HFFc6 (cell line): ENCODE measurements around the gene RPS27L. TPM values are rescaled to one million over a fixed set of nuclear protein-coding genes. Genes with fewer than 3 reads are reported as not detected.

ENCODE experiments used
- DNase-seq: peaks from one replicate; pipeline ENCODE4 v3.0.0-alpha.2; 2018
- H3K27ac Mint-ChIP-seq: 2 replicates; pipeline ENCODE4 v1.8.0; 2020; ENCODE audit warnings: mild to moderate bottlenecking, mixed read lengths
- H3K27me3 Mint-ChIP-seq: 2 replicates; pipeline ENCODE4 v1.8.0; 2021; ENCODE audit warnings: mild to moderate bottlenecking, moderate library complexity, mixed read lengths; ENCODE audit not compliant: insufficient read depth
- H3K36me3 Mint-ChIP-seq: 2 replicates; pipeline ENCODE4 v1.8.0; 2021; ENCODE audit warnings: low read depth, mixed read lengths
- H3K4me1 Mint-ChIP-seq: 2 replicates; pipeline ENCODE4 v1.8.0; 2020; ENCODE audit warnings: low read depth, mixed read lengths
- H3K4me3 Mint-ChIP-seq: 2 replicates; pipeline ENCODE4 v1.8.0; 2020; ENCODE audit warnings: mild to moderate bottlenecking, moderate library complexity, mixed read lengths
- H3K9me3 Mint-ChIP-seq: 2 replicates; pipeline ENCODE4 v1.8.0; 2020; ENCODE audit warnings: mild to moderate bottlenecking, mixed read lengths
- CTCF ChIP-seq: fragments of 200-600 bp; sonication (generic); IDR thresholded peaks from 2 replicates; pipeline ENCODE4 v1.5.0; 2021; ENCODE audit warnings: antibody characterized with exemption, mild to moderate bottlenecking
- total RNA-seq, 6 experiments: library from RNA; stranded (reverse); fragmentation: NEBNext Ultra II Directional; extraction: Animal tissue kit (Norgen Biotek cat#: 25700); gene quantifications; 2 replicates in 1 of 6; 3 replicates in 5 of 6; pipeline ENCODE4 v1.2.3, GENCODE V29; 2021

Gene RPS27L
- total RNA-seq, 6 experiments from 2014 or later, result 422 to 573 (median 537) TPM

- H3K36me3 Mint-ChIP-seq, result peaks cover 19% of the 10 kb centered on the region
- DNase-seq, result no peak
- H3K4me1 Mint-ChIP-seq, result peaks cover 75% of the 10 kb centered on the region
- H3K27me3 Mint-ChIP-seq, result peaks cover 3% of the 10 kb centered on the region; the same call in 1 of the 2 replicates
- no peak overlapping the region for H3K4me3 Mint-ChIP-seq
- peak overlapping the region; percentile 3 for H3K27ac Mint-ChIP-seq
- no peak for TF ChIP-seq CTCF
- peaks cover 11% of the 10 kb centered on the region for H3K9me3 Mint-ChIP-seq
These were observed 44.4 kb downstream of the RPS27L start for GRCh38 chr15:63112871-63113270.

GRCh38 chr15:63111481-63111880 is 45.8 kb downstream of the RPS27L start:
- peaks cover 3% of the 10 kb centered on the region; the same call in 1 of the 2 replicates for H3K27me3 Mint-ChIP-seq
- H3K4me1 Mint-ChIP-seq, result peaks cover 87% of the 10 kb centered on the region
- H3K27ac Mint-ChIP-seq, result no peak overlapping the region
- TF ChIP-seq CTCF, result no peak
- H3K36me3 Mint-ChIP-seq, result peaks cover 19% of the 10 kb centered on the region
- H3K4me3 Mint-ChIP-seq, result no peak overlapping the region
- H3K9me3 Mint-ChIP-seq, result peaks cover 11% of the 10 kb centered on the region
- no peak for DNase-seq

GRCh38 chr15:63110428-63111026 is 46.8 kb downstream of the RPS27L start:
- DNase-seq, result no peak
- peaks cover 84% of the 10 kb centered on the region for H3K4me1 Mint-ChIP-seq
- H3K36me3 Mint-ChIP-seq, result peaks cover 23% of the 10 kb centered on the region
- no peak overlapping the region for H3K4me3 Mint-ChIP-seq
- no peak overlapping the region for H3K27ac Mint-ChIP-seq
- TF ChIP-seq CTCF, result no peak
- H3K9me3 Mint-ChIP-seq, result peaks cover 16% of the 10 kb centered on the region
- H3K27me3 Mint-ChIP-seq, result peaks cover 3% of the 10 kb centered on the region; the same call in 1 of the 2 replicates

GRCh38 chr15:63109920-63110319 is 47.4 kb downstream of the RPS27L start:
- peaks cover 29% of the 10 kb centered on the region for H3K36me3 Mint-ChIP-seq
- peaks cover 80% of the 10 kb centered on the region for H3K4me1 Mint-ChIP-seq
- H3K27ac Mint-ChIP-seq, result 0 out of 2 replicates have a peak overlapping the region, but pooled peaks have one; percentile 29
- no peak for DNase-seq
- peaks cover 16% of the 10 kb centered on the region for H3K9me3 Mint-ChIP-seq
- peaks cover 3% of the 10 kb centered on the region; the same call in 1 of the 2 replicates for H3K27me3 Mint-ChIP-seq
- no peak overlapping the region for H3K4me3 Mint-ChIP-seq
- no peak for TF ChIP-seq CTCF

GRCh38 chr15:63109498-63109897 is 47.8 kb downstream of the RPS27L start:
- peaks cover 3% of the 10 kb centered on the region; the same call in 1 of the 2 replicates for H3K27me3 Mint-ChIP-seq
- peaks cover 33% of the 10 kb centered on the region for H3K36me3 Mint-ChIP-seq
- H3K4me1 Mint-ChIP-seq, result peaks cover 78% of the 10 kb centered on the region
- H3K9me3 Mint-ChIP-seq, result peaks cover 16% of the 10 kb centered on the region
- DNase-seq, result no peak
- TF ChIP-seq CTCF, result no peak
- no peak overlapping the region for H3K4me3 Mint-ChIP-seq
- no peak overlapping the region; the same call in 1 of the 2 replicates for H3K27ac Mint-ChIP-seq
